IPS-18c (cell line): ENCODE measurements around the gene SPINK2.

ENCODE experiments used
- H3K4me3 ChIP-seq: 2 replicates; pipeline ENCODE4 v1.7.0; 2013; ENCODE audit warnings: low read depth, mild to moderate bottlenecking, low read length, moderate library complexity; ENCODE audit not compliant: insufficient read depth
- H3K9me3 ChIP-seq: one replicate; pipeline ENCODE4 v1.6.1; 2013; ENCODE audit warnings: mild to moderate bottlenecking, low read length, moderate library complexity; ENCODE audit not compliant: control insufficient read depth, insufficient read depth

The SPINK2 gene

GRCh38 chr4:56767567-56767966, 53.9 kb downstream of the SPINK2 start:
- H3K4me3 ChIP-seq: no peak overlapping the region
- H3K9me3 ChIP-seq: no peaks in the 10 kb centered on the region

GRCh38 chr4:56764775-56765174, 56.7 kb downstream of the SPINK2 start:
- H3K4me3 ChIP-seq: no peak overlapping the region
- H3K9me3 ChIP-seq: no peaks in the 10 kb centered on the region

GRCh38 chr4:56764223-56764622, 57.3 kb downstream of the SPINK2 start:
- Histone ChIP-seq H3K4me3 (no peak overlapping the region), H3K9me3 (no peaks in the 10 kb centered on the region)

GRCh38 chr4:56762484-56763250, 58.8 kb downstream of the SPINK2 start:
- no peaks in the 10 kb centered on the region for H3K9me3 ChIP-seq

GRCh38 chr4:56760183-56760582, 61.3 kb downstream of the SPINK2 start:
- no peak overlapping the region for H3K4me3 ChIP-seq
- peaks cover 2% of the 10 kb centered on the region for H3K9me3 ChIP-seq

More at GRCh38 chr4:56762484-56763250, 58.8 kb downstream of the SPINK2 start:
- no peak overlapping the region for H3K4me3 ChIP-seq
